IPS-15b (cell line): ENCODE results near the gene ZNF740.
"Not testable (repeated sequence)": the region's sequence is repeated elsewhere in the genome, so short reads cannot be mapped to it uniquely, and the experiment has no call there.

Experiments used
- H3K27me3 ChIP-seq: one replicate; pipeline ENCODE4 v1.6.1; 2013; ENCODE audit warnings: low read length; ENCODE audit not compliant: control insufficient read depth, insufficient read depth
- H3K36me3 ChIP-seq: one replicate; pipeline ENCODE4 v1.6.1; 2013; ENCODE audit warnings: low read length; ENCODE audit not compliant: control insufficient read depth, insufficient read depth
- H3K4me1 ChIP-seq: one replicate; pipeline ENCODE4 v1.6.1; 2013; ENCODE audit warnings: mild to moderate bottlenecking, low read length; ENCODE audit not compliant: control insufficient read depth, insufficient read depth
- H3K4me3 ChIP-seq: one replicate; pipeline ENCODE4 v1.5.1; 2013; ENCODE audit warnings: low read depth, low read length
- H3K9ac ChIP-seq: one replicate; pipeline ENCODE4 v1.6.1; 2013; ENCODE audit warnings: low read depth, mild to moderate bottlenecking, low read length
- H3K9me3 ChIP-seq: one replicate; pipeline ENCODE4 v1.6.1; 2013; ENCODE audit warnings: mild to moderate bottlenecking, low read length; ENCODE audit not compliant: control insufficient read depth, insufficient read depth

The ZNF740 gene

DNA sequence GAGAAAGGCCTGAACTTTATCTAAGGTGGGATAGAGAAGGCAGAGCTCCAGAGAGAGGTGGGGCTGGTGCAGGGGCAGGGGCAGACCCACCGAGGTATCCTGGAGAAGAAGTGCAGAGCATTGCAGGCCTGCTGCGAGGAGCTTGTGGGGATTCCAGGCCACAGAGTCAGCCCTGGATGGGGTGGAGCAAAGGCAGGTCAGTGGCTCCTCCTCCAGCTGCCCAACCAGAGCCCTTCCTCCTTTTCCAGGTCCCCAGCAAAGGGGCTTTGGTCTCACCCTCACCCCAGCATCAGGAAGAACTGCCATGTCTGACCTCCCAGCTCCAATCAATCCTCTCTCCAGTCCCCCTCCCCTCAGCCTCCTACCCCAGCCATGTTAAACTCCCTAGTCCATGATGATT lies 19.8 kb upstream of the ZNF740 start:
- H3K4me3 ChIP-seq: no peak overlapping the region
- H3K9ac ChIP-seq: no peak overlapping the region
- H3K36me3 ChIP-seq: no peaks in the 10 kb centered on the region
- H3K9me3 ChIP-seq: no peaks in the 10 kb centered on the region
- H3K4me1 ChIP-seq: no peaks in the 10 kb centered on the region
- H3K27me3 ChIP-seq: peaks cover 41% of the 10 kb centered on the region

DNA sequence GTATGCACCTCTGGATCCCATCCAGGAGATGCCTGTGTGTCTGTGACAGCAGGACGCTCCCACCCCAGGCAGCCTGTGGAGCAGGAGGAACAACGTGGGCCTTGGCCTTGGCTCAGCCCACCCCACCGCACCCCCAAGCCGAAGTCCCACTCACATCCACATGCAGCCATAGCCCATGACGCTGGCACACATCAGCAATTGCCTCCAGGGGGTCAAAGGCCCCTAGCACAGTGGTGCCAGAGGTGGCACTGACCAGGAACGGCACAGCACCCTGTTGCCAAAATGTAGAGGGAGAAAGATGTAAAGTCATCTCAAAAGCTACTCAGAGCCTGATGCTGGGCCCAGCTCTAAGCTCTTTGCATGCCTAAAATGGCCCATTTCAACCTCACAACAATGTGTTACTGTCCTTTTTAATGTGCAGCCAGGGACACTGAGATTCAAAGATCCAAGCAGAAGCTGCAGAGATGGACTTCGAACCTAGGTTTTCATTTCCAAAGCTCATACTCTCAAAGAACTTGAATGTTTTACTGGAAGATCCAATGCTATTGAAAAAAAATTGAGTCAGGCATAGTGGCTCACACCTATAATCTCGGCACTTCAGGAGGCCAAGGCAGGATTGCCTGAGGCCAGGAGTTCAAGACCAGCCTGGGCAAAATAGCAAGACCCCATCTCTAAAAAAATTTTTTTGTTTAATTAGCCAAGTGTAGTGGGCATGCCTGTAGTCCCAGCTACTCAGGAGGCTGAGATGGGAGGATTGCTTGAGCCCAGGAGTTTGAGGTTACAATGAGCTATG lies 19.2 kb upstream of the ZNF740 start:
- Histone ChIP-seq H3K4me1 (no peaks in the 10 kb centered on the region), H3K9ac (no peak overlapping the region), H3K4me3 (no peak overlapping the region), H3K36me3 (no peaks in the 10 kb centered on the region), H3K9me3 (no peaks in the 10 kb centered on the region), H3K27me3 (peaks cover 41% of the 10 kb centered on the region)

DNA sequence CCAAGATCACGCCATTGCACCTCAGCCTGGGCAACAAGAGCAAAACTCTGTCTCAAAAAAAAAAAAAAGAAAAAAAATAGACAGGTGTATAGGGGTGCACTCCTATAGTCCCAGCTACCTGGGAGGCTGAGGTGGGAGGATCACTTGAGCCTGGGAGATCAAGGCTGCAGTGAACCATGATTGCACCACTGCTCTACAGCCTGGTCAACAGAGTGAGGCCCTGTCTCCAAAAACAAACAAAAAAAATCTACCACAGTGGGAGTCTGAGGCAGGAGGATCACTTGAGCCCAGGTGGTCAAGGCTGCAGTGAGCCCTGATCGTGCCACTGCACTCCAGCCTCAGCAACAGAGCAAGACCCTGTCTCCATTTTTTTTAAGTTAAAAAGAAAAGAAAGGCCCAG lies 17.5 kb upstream of the ZNF740 start:
- H3K9ac ChIP-seq, H3K4me1 ChIP-seq, H3K4me3 ChIP-seq, H3K9me3 ChIP-seq, H3K36me3 ChIP-seq: not testable (repeated sequence)
- H3K27me3 ChIP-seq: peaks cover 53% of the 10 kb centered on the region

DNA sequence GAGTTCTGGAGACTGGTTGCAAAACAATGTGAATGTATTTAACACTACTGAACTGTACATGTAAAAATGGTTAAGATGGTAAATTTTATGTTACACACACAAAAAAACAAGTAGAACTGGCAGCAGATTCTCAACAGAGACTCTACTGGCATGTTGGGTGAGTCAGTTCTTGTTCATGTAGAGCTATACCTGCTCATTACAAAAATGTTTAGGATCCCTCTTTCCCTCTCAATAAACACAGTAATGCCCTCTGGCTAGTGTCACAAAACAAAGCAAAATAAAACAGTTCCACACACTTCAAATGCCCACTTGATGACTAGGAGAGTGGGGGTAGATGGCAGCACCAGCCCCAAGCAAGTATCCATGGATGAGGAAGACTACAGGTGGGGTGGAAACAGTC lies 13.7 kb upstream of the ZNF740 start:
- H3K27me3 ChIP-seq: peaks cover 48% of the 10 kb centered on the region
- peaks cover 5% of the 10 kb centered on the region for H3K4me1 ChIP-seq
- H3K9me3 ChIP-seq: no peaks in the 10 kb centered on the region
- no peaks in the 10 kb centered on the region for H3K36me3 ChIP-seq
- H3K4me3 ChIP-seq: no peak overlapping the region
- no peak overlapping the region for H3K9ac ChIP-seq

GRCh38 chr12:53169644-53170043 lies 10.9 kb upstream of the ZNF740 start:
- Histone ChIP-seq H3K9me3 (no peaks in the 10 kb centered on the region), H3K27me3 (peaks cover 65% of the 10 kb centered on the region), H3K36me3 (no peaks in the 10 kb centered on the region), H3K9ac (no peak overlapping the region), H3K4me3 (no peak overlapping the region), H3K4me1 (peaks cover 5% of the 10 kb centered on the region)

- H3K4me3 ChIP-seq: no peak overlapping the region
- no peak overlapping the region for H3K9ac ChIP-seq
- H3K36me3 ChIP-seq: no peaks in the 10 kb centered on the region
- H3K4me1 ChIP-seq: peaks cover 5% of the 10 kb centered on the region
- peaks cover 69% of the 10 kb centered on the region for H3K27me3 ChIP-seq
- H3K9me3 ChIP-seq: no peaks in the 10 kb centered on the region
Measured at GRCh38 chr12:53170215-53170614, 10.3 kb upstream of the ZNF740 start.

GRCh38 chr12:53170876-53171724 lies 9.4 kb upstream of the ZNF740 start:
- Histone ChIP-seq H3K27me3 (peaks cover 77% of the 10 kb centered on the region), H3K9ac (no peak overlapping the region), H3K4me3 (no peak overlapping the region), H3K4me1 (peaks cover 9% of the 10 kb centered on the region), H3K36me3 (no peaks in the 10 kb centered on the region), H3K9me3 (no peaks in the 10 kb centered on the region)

- Histone ChIP-seq H3K4me3 (no peak overlapping the region), H3K9ac (no peak overlapping the region), H3K4me1 (peaks cover 9% of the 10 kb centered on the region), H3K27me3 (peaks cover 79% of the 10 kb centered on the region), H3K36me3 (no peaks in the 10 kb centered on the region), H3K9me3 (no peaks in the 10 kb centered on the region)
Measured at GRCh38 chr12:53171725-53172329, 8.7 kb upstream of the ZNF740 start.

DNA sequence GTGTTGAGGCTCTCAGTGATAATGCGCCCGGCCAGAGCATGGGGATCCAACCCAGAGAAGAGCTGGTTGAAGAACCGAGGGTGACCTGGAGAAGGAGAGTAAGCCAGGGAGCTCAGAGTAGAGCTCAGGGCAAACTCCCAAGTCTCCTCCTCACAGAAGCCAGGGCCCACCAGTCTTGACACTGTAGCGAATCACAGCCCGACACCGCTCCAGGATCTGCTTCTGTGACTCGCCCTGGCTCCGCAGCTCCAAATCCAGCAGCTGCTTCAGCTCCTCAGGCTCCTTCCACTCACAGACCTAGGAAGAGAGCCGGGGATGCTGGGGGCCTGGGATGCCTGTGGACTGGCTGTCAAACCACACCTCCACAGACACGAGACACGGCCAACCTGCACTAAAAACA lies 8.2 kb upstream of the ZNF740 start:
- peaks cover 79% of the 10 kb centered on the region for H3K27me3 ChIP-seq
- H3K36me3 ChIP-seq: no peaks in the 10 kb centered on the region
- H3K9me3 ChIP-seq: no peaks in the 10 kb centered on the region
- no peak overlapping the region for H3K9ac ChIP-seq
- H3K4me3 ChIP-seq: no peak overlapping the region
- peaks cover 9% of the 10 kb centered on the region for H3K4me1 ChIP-seq

GRCh38 chr12:53173085-53173715 lies 7.3 kb upstream of the ZNF740 start:
- no peak overlapping the region for H3K9ac ChIP-seq
- H3K4me3 ChIP-seq: no peak overlapping the region
- no peaks in the 10 kb centered on the region for H3K9me3 ChIP-seq
- peaks cover 9% of the 10 kb centered on the region for H3K4me1 ChIP-seq
- H3K27me3 ChIP-seq: peaks cover 79% of the 10 kb centered on the region
- no peaks in the 10 kb centered on the region for H3K36me3 ChIP-seq

DNA sequence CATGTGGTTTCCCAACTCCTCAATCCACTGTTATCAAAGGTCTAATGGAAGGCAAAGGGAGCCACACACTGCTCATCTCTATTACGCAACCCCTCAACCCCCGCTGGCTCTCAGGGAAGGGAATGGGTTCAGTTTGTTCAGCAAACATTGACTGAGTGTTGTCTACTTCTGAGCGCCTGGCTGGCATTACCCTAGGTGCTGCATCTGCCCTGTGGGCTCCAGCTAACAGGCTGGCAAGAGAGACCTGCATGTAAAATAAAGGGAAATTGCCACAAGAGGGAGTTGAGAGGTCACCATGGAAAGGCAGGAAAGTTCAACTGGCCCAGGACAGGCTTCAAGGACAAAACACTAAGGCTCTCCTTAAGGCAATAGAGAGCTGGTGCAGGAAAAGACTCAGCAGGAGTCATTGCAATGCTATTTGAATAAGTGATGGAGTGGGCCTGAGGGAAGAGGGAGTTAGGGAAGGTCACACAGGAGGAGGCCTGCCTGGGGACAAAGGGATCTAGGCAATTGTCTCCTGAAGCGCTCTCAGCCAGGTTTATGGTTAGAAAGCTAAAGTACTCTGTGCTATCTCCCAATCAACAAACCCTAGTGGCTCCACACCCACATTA lies 5.5 kb upstream of the ZNF740 start:
- H3K4me3 ChIP-seq: peak overlapping the region; percentile 15
- peaks cover 9% of the 10 kb centered on the region for H3K4me1 ChIP-seq
- H3K36me3 ChIP-seq: no peaks in the 10 kb centered on the region
- H3K9ac ChIP-seq: no peak overlapping the region
- H3K27me3 ChIP-seq: peaks cover 89% of the 10 kb centered on the region
- no peaks in the 10 kb centered on the region for H3K9me3 ChIP-seq
